ENCODE measurements around the gene RRAS.

The RRAS gene

DNA sequence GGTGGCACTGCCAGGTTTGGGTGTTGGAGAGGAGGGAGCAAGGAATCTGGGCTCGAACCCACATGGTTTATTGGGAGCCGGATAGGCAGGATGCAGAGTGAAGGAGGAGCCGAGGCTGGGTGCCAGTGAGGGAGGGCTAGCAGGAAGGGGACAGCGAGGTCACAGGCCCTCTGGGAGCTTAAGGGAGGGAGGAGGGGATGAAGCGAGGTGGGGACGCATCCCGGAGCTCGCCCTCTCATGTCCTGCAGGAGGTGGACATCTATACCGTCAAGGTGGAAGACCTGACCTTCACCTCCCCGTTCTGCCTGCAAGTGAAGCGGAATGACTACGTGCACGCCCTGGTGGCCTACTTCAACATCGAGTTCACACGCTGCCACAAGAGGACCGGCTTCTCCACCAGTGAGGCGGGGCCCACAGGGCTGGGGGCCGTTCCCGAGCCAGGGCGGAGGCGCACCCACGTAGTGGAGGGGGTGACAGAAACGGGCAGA, 45.9 kb upstream of the RRAS start:
- Histone ChIP-seq H3K9ac (ENCODE audit: low read length) (no peak overlapping the region), H3K9me2 (replicated peaks; ENCODE audit: insufficient read depth, low read length) (no peaks in the 10 kb centered on the region), H4K20me1 (ENCODE audit: insufficient read depth, low read length) (peaks cover 3% of the 10 kb centered on the region; the same call in 1 of the 2 replicates), H3K4me2 (ENCODE audit: low read depth, low read length) (no peak overlapping the region), H3K27ac (ENCODE audit: low read length) (no peak overlapping the region), H3K27me3 (replicated peaks; ENCODE audit: insufficient read depth, low read length) (peaks cover 5% of the 10 kb centered on the region; the same call in 1 of the 2 replicates), H3K36me3 (replicated peaks; ENCODE audit: insufficient read depth, low read length) (peaks cover 6% of the 10 kb centered on the region), H3F3A (ENCODE audit: insufficient read depth, low read length) (peaks cover 10% of the 10 kb centered on the region), H3K4me1 (ENCODE audit: low read length) (no peaks in the 10 kb centered on the region), H2AFZ (ENCODE audit: low read length) (no peak overlapping the region), H3K9me3 (replicated peaks; ENCODE audit: insufficient read depth, low read length) (no peaks in the 10 kb centered on the region), H3K4me3 (ENCODE audit: low read length) (no peak overlapping the region), H3K79me2 (ENCODE audit: low read length) (peaks cover 20% of the 10 kb centered on the region)
- TF ChIP-seq, protein P1, sequence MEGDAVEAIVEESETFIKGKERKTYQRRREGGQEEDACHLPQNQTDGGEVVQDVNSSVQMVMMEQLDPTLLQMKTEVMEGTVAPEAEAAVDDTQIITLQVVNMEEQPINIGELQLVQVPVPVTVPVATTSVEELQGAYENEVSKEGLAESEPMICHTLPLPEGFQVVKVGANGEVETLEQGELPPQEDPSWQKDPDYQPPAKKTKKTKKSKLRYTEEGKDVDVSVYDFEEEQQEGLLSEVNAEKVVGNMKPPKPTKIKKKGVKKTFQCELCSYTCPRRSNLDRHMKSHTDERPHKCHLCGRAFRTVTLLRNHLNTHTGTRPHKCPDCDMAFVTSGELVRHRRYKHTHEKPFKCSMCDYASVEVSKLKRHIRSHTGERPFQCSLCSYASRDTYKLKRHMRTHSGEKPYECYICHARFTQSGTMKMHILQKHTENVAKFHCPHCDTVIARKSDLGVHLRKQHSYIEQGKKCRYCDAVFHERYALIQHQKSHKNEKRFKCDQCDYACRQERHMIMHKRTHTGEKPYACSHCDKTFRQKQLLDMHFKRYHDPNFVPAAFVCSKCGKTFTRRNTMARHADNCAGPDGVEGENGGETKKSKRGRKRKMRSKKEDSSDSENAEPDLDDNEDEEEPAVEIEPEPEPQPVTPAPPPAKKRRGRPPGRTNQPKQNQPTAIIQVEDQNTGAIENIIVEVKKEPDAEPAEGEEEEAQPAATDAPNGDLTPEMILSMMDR (IDR thresholded peaks at IDR 0.05; ENCODE audit: low read length), result no peak
- TF ChIP-seq EZH2phosphoT487 (IDR thresholded peaks at IDR 0.05; ENCODE audit: low read length) (no peak), EZH2 (optimal IDR thresholded peaks at IDR 0.05; ENCODE audit: low read depth, low read length) (no peak)
- DNase-seq, result no peak

DNA sequence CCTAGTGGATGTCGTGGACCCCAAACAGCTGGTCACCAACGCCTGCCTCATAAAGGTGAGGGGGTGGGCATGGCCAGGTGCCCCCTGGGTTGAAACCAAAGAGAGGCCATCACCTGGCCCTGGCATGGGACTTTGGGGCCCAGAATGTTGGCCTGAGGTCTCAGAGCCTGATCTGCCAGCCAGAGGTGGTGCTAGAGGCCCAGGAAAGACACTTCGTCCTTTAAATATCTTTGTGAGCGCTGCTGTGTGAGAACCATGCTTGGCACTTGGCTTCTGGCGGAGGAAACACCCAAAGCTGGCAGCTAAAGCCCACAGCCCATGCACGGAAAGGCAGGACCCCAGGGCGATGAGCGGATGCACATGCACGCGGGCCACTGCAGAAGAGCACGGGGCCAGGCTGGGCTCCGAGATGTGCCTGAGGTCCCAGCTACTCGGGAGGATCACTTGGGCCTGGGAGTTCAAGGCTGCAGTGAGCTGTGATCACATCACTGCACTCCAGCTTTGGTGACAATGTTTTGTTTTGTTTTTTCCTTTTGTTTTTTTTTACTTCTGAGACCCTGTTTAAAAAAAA, 45.1 kb upstream of the RRAS start:
- DNase-seq, result no peak
- H3K9me2 ChIP-seq (replicated peaks; ENCODE audit: insufficient read depth, low read length), result no peaks in the 10 kb centered on the region
- no peaks in the 10 kb centered on the region for H3K9me3 ChIP-seq (replicated peaks; ENCODE audit: insufficient read depth, low read length)
- H3K27me3 ChIP-seq (replicated peaks; ENCODE audit: insufficient read depth, low read length), result no peaks in the 10 kb centered on the region
- H3K27ac ChIP-seq (ENCODE audit: low read length), result no peak overlapping the region
- H3K4me1 ChIP-seq (ENCODE audit: low read length), result peaks cover 6% of the 10 kb centered on the region
- H3K79me2 ChIP-seq (ENCODE audit: low read length), result peaks cover 28% of the 10 kb centered on the region
- no peak overlapping the region for H3K9ac ChIP-seq (ENCODE audit: low read length)
- H3F3A ChIP-seq (ENCODE audit: insufficient read depth, low read length), result peaks cover 16% of the 10 kb centered on the region
- no peak overlapping the region for H3K4me2 ChIP-seq (ENCODE audit: low read depth, low read length)
- H3K36me3 ChIP-seq (replicated peaks; ENCODE audit: insufficient read depth, low read length), result peaks cover 6% of the 10 kb centered on the region
- TF ChIP-seq, protein P1 (IDR thresholded peaks at IDR 0.05; ENCODE audit: low read length), result no peak
- TF ChIP-seq EZH2 (optimal IDR thresholded peaks at IDR 0.05; ENCODE audit: low read depth, low read length) (no peak), EZH2phosphoT487 (IDR thresholded peaks at IDR 0.05; ENCODE audit: low read length) (no peak)
- no peak overlapping the region for H2AFZ ChIP-seq (ENCODE audit: low read length)
- peaks cover 4% of the 10 kb centered on the region; the same call in 1 of the 2 replicates for H4K20me1 ChIP-seq (ENCODE audit: insufficient read depth, low read length)
- no peak overlapping the region for H3K4me3 ChIP-seq (ENCODE audit: low read length)

DNA sequence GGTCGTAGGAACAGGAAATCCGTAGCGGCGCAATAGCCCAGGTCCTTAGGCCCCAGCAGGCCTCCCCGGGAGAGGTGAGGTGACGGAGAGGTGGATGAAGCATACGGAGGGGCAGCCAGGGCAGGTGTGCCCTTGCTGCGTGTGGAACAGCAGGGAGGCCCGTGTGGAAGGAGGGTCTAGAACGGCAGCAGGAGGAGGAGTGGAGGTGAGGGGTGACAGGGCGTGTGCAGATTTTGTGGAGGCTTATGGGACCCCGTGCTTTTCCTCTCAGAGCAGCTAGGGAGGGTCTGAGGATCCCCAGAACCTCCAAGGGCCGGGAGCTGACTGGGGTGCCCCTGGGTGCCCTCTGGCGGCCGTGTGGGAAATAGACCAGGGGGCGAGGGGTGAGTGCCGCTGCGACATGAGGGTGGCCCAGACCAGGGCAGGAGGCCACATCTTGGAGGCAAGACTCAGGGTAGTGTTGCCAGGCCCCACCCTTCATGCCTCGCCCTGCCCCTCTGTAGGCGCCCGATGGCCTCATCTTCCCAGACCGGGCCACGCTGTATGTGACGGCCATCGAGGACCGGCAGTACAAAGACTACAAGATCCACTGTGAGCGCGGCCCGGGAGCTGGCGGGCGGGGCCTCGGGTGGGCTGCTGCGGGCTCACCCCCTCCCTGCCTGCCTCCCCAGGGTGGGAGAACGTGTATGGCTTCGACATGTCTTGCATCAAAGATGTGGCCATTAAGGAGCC, 44.5 kb upstream of the RRAS start:
- H3K9me2 ChIP-seq (replicated peaks; ENCODE audit: insufficient read depth, low read length), result no peaks in the 10 kb centered on the region
- peaks cover 18% of the 10 kb centered on the region for H3F3A ChIP-seq (ENCODE audit: insufficient read depth, low read length)
- H3K4me2 ChIP-seq (ENCODE audit: low read depth, low read length), result no peak overlapping the region
- no peaks in the 10 kb centered on the region for H3K27me3 ChIP-seq (replicated peaks; ENCODE audit: insufficient read depth, low read length)
- peaks cover 35% of the 10 kb centered on the region for H3K79me2 ChIP-seq (ENCODE audit: low read length)
- DNase-seq, result no peak
- TF ChIP-seq, protein P1 (IDR thresholded peaks at IDR 0.05; ENCODE audit: low read length), result peak; percentile 48
- no peak for TF ChIP-seq EZH2 (optimal IDR thresholded peaks at IDR 0.05; ENCODE audit: low read depth, low read length)
- no peak for TF ChIP-seq EZH2phosphoT487 (IDR thresholded peaks at IDR 0.05; ENCODE audit: low read length)
- H3K4me1 ChIP-seq (ENCODE audit: low read length), result peaks cover 12% of the 10 kb centered on the region
- H2AFZ ChIP-seq (ENCODE audit: low read length), result no peak overlapping the region
- no peak overlapping the region for H3K4me3 ChIP-seq (ENCODE audit: low read length)
- no peaks in the 10 kb centered on the region for H3K9me3 ChIP-seq (replicated peaks; ENCODE audit: insufficient read depth, low read length)
- H3K27ac ChIP-seq (ENCODE audit: low read length), result no peak overlapping the region
- H4K20me1 ChIP-seq (ENCODE audit: insufficient read depth, low read length), result peaks cover 4% of the 10 kb centered on the region; the same call in 1 of the 2 replicates
- no peak overlapping the region for H3K9ac ChIP-seq (ENCODE audit: low read length)
- peaks cover 6% of the 10 kb centered on the region for H3K36me3 ChIP-seq (replicated peaks; ENCODE audit: insufficient read depth, low read length)
